ENCODE results near the gene STS.

GRCh38 chrX:7106649-7107048, 40.9 kb upstream of the STS start:
- TF ChIP-seq CTCF (conservative IDR thresholded peaks at IDR 0.05; ENCODE audit: low read depth, low read length), result no peak
- no peak for TF ChIP-seq BHLHE40 (IDR thresholded peaks at IDR 0.05; ENCODE audit: low read depth, low read length)
- no peak for TF ChIP-seq ELK1 (IDR thresholded peaks at IDR 0.05; ENCODE audit: borderline replicate concordance, low read depth, low read length)

Measured in IMR-90 (cell line).